Lower leg skin (tissue), 4 donors: ENCODE data around the gene HECTD4. TPM values are rescaled to one million over a fixed set of nuclear protein-coding genes. Genes with fewer than 3 reads are reported as not detected.

Source experiments
- DNase-seq, 2 donors: peaks; one replicate each; pipeline ENCODE4 v3.0.0-alpha.2; 2019; ENCODE audit warnings: low spot score in 2 of 2
- H3K4me3 ChIP-seq: fragments of 200-600 bp; sonication (generic); 2 replicates; pipeline ENCODE4 v1.5.1; 2017; ENCODE audit warnings: mild to moderate bottlenecking, low read depth; ENCODE audit not compliant: poor library complexity, severe bottlenecking
- CTCF ChIP-seq, 3 donors: fragments of 450-650 bp; IDR thresholded peaks; one replicate each; pipeline ENCODE4 v1.5.1; 2016; ENCODE audit warnings: antibody characterized with exemption in 3 of 3, mild to moderate bottlenecking in 3 of 3, moderate library complexity in 2 of 3
- POLR2A ChIP-seq, 2 donors: fragments of 450-650 bp; IDR thresholded peaks; one replicate each; pipeline ENCODE4 v1.6.1; 2016 to 2017; ENCODE audit warnings: antibody characterized with exemption in 2 of 2, mild to moderate bottlenecking in 1 of 2, moderate library complexity in 1 of 2
- WGBS, 2 donors: methylation state at CpG; one replicate each; pipeline ENCODE4 v1.1.5; 2018; 5-methylcytosine and 5-hydroxymethylcytosine counted together
- intact Hi-C: fragments of 100-400 bp; cut with DNase I; formaldehyde crosslinking; loops from one replicate; pipeline ENCODE4 v1.15.0; 2023; ENCODE audit warnings: low total_unique reads
- total RNA-seq, 4 donors: library from RNA; depleted of rRNA; stranded (reverse); fragments of >200 nt; gene quantifications; one replicate each; pipeline ENCODE4 v1.1.0, GENCODE V29; 2016

The HECTD4 gene
- total RNA-seq, 4 donors from 2014 or later, result 33.2 to 70.6 (median 35.5) TPM

GRCh38 chr12:112169161-112169872 is 212.9 kb downstream of the HECTD4 start:
- intact Hi-C loops, result no loop called here
- no peak overlapping the region for H3K4me3 ChIP-seq
- 87 to 98% methylated on average over 15 to 19 of the region's 19 CpGs for WGBS, 2 donors
- TF ChIP-seq CTCF (IDR thresholded peaks at IDR 0.05) (no peak), POLR2A (IDR thresholded peaks at IDR 0.05) (no peak)
- DNase-seq, result no peak

- intact Hi-C loops, result no loop called here
- TF ChIP-seq CTCF (IDR thresholded peaks at IDR 0.05) (no peak), POLR2A (IDR thresholded peaks at IDR 0.05) (no peak)
- no peak overlapping the region for H3K4me3 ChIP-seq
- no peak for DNase-seq
- 92 to 93% methylated on average over 8 of the region's 8 CpGs for WGBS, 2 donors
These were observed 213.7 kb downstream of the HECTD4 start for GRCh38 chr12:112168561-112168971.

- 89 to 91% methylated on average over 29 to 32 of the region's 32 CpGs for WGBS, 2 donors
- TF ChIP-seq POLR2A (IDR thresholded peaks at IDR 0.05) (no peak), CTCF (IDR thresholded peaks at IDR 0.05) (no peak)
- intact Hi-C loops, result no loop called here
- H3K4me3 ChIP-seq, result no peak overlapping the region
- DNase-seq, result no peak
These were observed 214.3 kb downstream of the HECTD4 start for GRCh38 chr12:112167718-112168525.

- intact Hi-C loops, result no loop called here
- no peak overlapping the region for H3K4me3 ChIP-seq
- no peak for DNase-seq
- TF ChIP-seq CTCF (IDR thresholded peaks at IDR 0.05) (no peak), POLR2A (IDR thresholded peaks at IDR 0.05) (no peak)
- 95 to 96% methylated on average over 11 to 12 of the region's 12 CpGs for WGBS, 2 donors
These were observed 215.2 kb downstream of the HECTD4 start for GRCh38 chr12:112167031-112167461.

- 92 to 97% methylated on average over 12 to 23 of the region's 26 CpGs for WGBS, 2 donors
- intact Hi-C loops, result no loop called here
- no peak for TF ChIP-seq POLR2A (IDR thresholded peaks at IDR 0.05)
- no peak for TF ChIP-seq CTCF (IDR thresholded peaks at IDR 0.05)
- H3K4me3 ChIP-seq, result no peak overlapping the region
- DNase-seq, result no peak
These were observed 215.9 kb downstream of the HECTD4 start for GRCh38 chr12:112166051-112167015.
